RWPE1 (cell line): Measurements from ENCODE around the gene COLEC12.

Experiments used
- CTCF ChIA-PET: fragments of 350-600 bp; sonication (Branson Sonifier 250); formaldehyde crosslinking; extraction: SDS; loops from one replicate; lab custom pipeline; 2021; lab: Yijun Ruan, JAX
- POLR2A ChIA-PET: fragments of 400-600 bp; formaldehyde crosslinking; extraction: SDS; loops from one replicate; lab custom pipeline; 2020; ENCODE audit warnings: antibody characterized with exemption; ENCODE audit not compliant: low non-redundant PET; lab: Yijun Ruan, JAX
- DNase-seq: peaks from one replicate; pipeline ENCODE4 v3.0.0; 2012; ENCODE audit warnings: low spot score
- H3K27ac ChIP-seq: fragments of 450-650 bp; 2 replicates; pipeline ENCODE4 v1.5.1; 2017
- TF ChIP-seq, protein P1 (sequence below): fragments of 450-650 bp; conservative IDR thresholded peaks from 2 replicates; pipeline ENCODE4 v1.5.1; 2017; ENCODE audit warnings: low read depth, mild to moderate bottlenecking

Gene COLEC12

DNA sequence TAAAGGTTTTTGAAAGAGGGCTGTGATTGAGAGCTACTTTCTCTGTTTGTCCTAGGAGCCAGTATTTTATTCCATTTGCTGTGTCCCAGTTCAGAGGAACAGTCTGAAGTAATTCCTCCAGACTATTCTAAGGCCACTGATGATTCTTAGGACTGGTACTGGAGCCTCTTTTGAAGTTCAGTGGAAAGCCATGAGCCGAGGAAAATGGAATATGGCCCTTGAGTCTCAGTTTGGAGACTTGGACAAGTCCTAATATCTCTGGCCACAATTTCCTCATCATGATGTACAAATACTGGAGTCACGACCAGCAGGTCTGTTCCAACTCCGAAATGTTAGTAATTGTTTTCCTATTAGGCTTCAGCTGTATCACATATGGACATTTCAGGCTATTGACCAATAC is 7.1 kb upstream of the COLEC12 start:
- ChIA-PET CTCF (interaction anchor here (0.6 to 0.7 kb wide), 2 partner anchors 49 to 357 kb away, joined by 3 read pairs; no protein-coding TSS in a partner anchor), POLR2A (no interaction called here)

DNA sequence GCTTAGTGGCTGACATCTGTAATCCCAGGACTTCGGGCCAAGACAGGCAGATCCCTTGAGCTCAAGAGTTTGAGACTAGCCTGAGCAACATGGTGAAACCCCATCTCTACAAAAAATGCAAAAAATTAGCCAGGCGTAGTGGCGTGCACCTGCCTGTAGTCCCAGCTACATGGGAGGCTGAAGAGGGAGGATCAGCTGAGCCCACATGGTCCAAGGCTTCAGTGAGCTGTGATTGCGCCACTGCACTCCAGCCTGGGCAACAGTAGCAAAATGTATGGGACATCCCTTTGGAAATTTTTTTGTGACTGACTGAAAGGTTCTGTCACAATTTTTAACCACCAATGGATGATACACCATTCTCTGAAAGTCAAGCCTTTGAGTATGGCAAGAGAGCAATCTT is 6.3 kb upstream of the COLEC12 start:
- no peak overlapping the region for H3K27ac ChIP-seq
- CTCF ChIA-PET, result interaction anchor here (0.6 kb wide), 1 partner anchor 358 kb away, joined by 3 read pairs; no protein-coding TSS in a partner anchor
- TF ChIP-seq, protein P1, sequence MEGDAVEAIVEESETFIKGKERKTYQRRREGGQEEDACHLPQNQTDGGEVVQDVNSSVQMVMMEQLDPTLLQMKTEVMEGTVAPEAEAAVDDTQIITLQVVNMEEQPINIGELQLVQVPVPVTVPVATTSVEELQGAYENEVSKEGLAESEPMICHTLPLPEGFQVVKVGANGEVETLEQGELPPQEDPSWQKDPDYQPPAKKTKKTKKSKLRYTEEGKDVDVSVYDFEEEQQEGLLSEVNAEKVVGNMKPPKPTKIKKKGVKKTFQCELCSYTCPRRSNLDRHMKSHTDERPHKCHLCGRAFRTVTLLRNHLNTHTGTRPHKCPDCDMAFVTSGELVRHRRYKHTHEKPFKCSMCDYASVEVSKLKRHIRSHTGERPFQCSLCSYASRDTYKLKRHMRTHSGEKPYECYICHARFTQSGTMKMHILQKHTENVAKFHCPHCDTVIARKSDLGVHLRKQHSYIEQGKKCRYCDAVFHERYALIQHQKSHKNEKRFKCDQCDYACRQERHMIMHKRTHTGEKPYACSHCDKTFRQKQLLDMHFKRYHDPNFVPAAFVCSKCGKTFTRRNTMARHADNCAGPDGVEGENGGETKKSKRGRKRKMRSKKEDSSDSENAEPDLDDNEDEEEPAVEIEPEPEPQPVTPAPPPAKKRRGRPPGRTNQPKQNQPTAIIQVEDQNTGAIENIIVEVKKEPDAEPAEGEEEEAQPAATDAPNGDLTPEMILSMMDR, result no peak
- DNase-seq, result no peak
- POLR2A ChIA-PET, result no interaction called here

More for the DNA sequence above, 7.1 kb upstream of the COLEC12 start:
- DNase-seq, result no peak
- H3K27ac ChIP-seq, result no peak overlapping the region
- TF ChIP-seq, protein P1, result no peak

DNA sequence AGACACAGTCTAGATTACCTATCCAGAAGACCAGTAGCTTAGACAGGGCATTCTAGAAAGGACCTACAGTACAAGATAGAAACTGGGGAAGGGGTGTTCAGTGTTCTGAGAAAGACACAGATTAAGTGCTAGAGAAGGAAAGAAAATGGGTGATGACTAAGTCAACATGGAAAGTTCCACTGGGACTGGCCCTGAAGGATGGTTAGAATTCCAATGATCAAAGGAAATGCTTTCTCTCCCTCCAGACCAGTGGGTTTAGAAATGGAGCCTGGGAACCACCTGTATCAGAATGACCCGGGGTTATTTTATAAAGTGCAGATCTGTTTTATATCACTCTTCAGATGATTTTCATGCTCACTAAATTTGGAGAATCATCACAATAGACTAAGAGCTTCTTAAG is 5.8 kb upstream of the COLEC12 start:
- DNase-seq, result no peak
- ChIA-PET CTCF (no interaction called here), POLR2A (no interaction called here)
- H3K27ac ChIP-seq, result no peak overlapping the region
- TF ChIP-seq, protein P1, result no peak

DNA sequence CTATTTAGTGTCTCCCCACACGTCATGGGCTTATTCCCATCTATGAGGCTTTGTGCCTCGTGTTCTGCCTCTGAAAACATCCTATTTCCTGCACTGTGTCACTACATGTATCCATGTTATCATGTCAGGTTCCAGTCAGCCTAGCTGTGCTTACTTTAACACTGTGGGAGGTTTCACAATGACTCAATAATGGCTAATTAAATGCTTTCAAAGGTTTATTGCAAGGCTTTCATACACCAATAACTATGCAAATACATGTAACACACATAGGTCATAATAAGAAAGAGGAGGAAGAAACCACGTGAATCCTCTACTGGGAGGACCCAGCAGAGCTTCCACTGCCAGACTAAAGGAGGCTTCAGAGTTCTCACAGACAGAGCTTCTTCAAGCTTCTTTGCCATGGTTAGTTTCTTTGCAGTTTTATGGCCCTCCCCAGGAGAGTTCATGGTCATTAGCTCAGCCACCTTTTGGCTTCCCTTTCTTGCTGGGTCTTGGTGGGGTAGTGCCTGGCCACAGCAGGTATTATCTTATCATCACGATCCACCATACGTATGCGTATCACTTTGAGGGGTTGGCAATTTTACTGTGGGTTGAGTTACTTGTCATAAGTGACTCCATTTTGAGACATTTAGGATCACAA is 5.1 kb upstream of the COLEC12 start:
- ChIA-PET CTCF (no interaction called here), POLR2A (no interaction called here)
- H3K27ac ChIP-seq, result no peak overlapping the region
- no peak for DNase-seq
- TF ChIP-seq, protein P1, result no peak

DNA sequence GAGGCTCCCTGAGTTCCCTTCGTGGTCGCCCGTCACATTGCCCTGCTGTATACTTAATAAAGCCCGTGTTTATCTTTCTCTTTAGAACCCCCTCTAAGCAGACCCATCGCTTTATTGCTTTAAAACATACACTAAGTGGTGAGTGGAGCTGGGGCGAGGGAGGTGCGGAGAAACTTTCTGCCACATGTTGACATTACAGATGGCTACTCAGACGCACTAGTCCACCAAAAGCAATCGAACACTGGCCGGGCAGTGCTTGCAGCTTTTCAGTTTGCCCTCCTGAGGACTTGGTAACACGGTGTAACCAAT is 859 bp upstream of the COLEC12 start:
- CTCF ChIA-PET, result interaction anchor here (0.6 to 0.8 kb wide), 2 partner anchors 16 to 67 kb away, joined by 7 to 8 read pairs; no protein-coding TSS in a partner anchor
- POLR2A ChIA-PET, result no interaction called here
- DNase-seq, result no peak
- H3K27ac ChIP-seq, result no peak overlapping the region
- TF ChIP-seq, protein P1, result no peak

DNA sequence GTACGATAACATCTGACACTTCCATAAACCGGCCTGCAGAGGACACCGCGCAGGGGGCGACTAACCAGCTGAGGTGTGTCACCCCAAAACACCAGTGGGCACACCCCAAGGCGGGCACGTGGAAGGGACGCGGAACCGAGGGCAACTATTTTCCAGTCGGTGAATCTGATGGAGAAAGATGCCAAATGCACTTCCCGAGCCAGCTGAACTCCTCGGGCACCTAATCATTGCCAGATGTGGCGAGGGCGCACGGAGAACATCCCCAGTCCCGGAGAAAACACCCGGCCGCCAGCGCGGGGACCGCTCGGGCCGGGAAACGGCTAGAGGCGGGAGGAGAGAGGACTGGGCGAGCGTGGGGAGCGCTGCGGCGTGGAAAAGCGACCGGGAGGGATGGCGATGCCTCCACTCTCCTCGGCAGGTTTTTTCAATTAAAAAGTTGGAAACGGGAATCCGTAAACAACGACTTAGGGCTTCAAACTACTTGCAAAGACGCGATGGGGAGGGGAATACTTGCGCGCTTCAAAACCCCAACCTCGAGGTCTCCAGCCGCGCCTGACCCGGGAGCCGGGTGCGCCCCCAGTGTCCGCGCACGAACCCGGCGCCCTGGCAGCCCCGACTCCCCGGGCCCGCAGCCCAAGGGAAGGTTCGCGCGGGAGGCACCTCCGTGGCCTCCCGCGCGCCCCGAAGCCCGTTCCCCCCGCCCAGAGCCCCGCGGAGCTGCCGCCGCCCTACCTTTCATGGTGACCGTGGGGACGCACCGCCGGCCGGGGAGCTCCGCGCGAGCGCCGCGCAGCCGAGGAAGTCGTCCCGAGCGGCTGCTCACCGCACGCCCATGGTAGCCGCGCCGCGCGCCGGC is 497 bp downstream of the COLEC12 start:
- ChIA-PET CTCF (interaction anchor here (0.6 kb wide), 2 partner anchors 66 to 121 kb away, joined by 3 read pairs; no protein-coding TSS in a partner anchor), POLR2A (interaction anchor here (0.5 kb wide), 1 partner anchor 158 kb away, joined by 3 read pairs; the partner anchor contains the start of gene TYMS)
- DNase-seq, result no peak
- H3K27ac ChIP-seq, result no peak overlapping the region
- TF ChIP-seq, protein P1, result no peak
